HEK293 (cell line): ENCODE measurements around the gene AGO3.

ENCODE experiments used
- CTCF ChIA-PET: fragments of 350-600 bp; formaldehyde crosslinking; extraction: SDS; loops from one replicate; lab custom pipeline; 2021; ENCODE audit warnings: antibody characterized with exemption; lab: Yijun Ruan, JAX
- POLR2A ChIA-PET: fragments of 300-600 bp; formaldehyde crosslinking; extraction: SDS; loops from one replicate; lab custom pipeline; 2020; ENCODE audit warnings: antibody characterized with exemption, inconsistent platforms; lab: Yijun Ruan, JAX
- H3K27ac ChIP-seq: fragments of 200-500 bp; sonication (Bioruptor generic); 2 replicates; pipeline ENCODE4 v1.5.1; 2014; ENCODE audit warnings: low read depth, low read length, control low read depth, inconsistent platforms; ENCODE audit errors: extremely low read depth
- H3K36me3 ChIP-seq, 2 experiments: fragments of 200-500 bp in 1 of 2; sonication (Bioruptor generic) in 1 of 2; 1 replicate in 1 of 2; 2 replicates in 1 of 2; pipeline ENCODE4 v1.5.1; 2014 to 2017; ENCODE audit warnings: inconsistent platforms in 2 of 2, low read length in 2 of 2; ENCODE audit not compliant: control insufficient read depth in 2 of 2, insufficient read depth in 1 of 2
- H3K4me1 ChIP-seq: fragments of 200-500 bp; sonication (Bioruptor generic); 2 replicates; pipeline ENCODE4 v1.5.1; 2014; ENCODE audit warnings: mild to moderate bottlenecking, low read length, inconsistent platforms; ENCODE audit not compliant: control insufficient read depth, insufficient read depth
- H3K4me3 ChIP-seq: 2 replicates; pipeline ENCODE4 v1.5.1; 2011; ENCODE audit warnings: low read depth, mild to moderate bottlenecking, control low read depth, low read length, moderate library complexity
- H3K9me3 ChIP-seq: fragments of 200-500 bp; sonication (Bioruptor generic); 2 replicates; pipeline ENCODE4 v1.5.1; 2014; ENCODE audit warnings: low read depth, low read length, inconsistent platforms; ENCODE audit not compliant: control insufficient read depth, insufficient read depth
- FEZF1 ChIP-seq: fragments of 450-650 bp; formaldehyde crosslinking; IDR thresholded peaks from 2 replicates; pipeline ENCODE4 v1.5.1; 2016; ENCODE audit warnings: missing biosample characterization, missing genetic modification characterization
- GLI4 ChIP-seq: fragments of 450-650 bp; formaldehyde crosslinking; IDR thresholded peaks from 2 replicates; pipeline ENCODE4 v1.5.1; 2016; ENCODE audit warnings: missing biosample characterization, missing genetic modification characterization
- ZBTB17 ChIP-seq: fragments of 450-650 bp; formaldehyde crosslinking; IDR thresholded peaks from 2 replicates; pipeline ENCODE4 v1.5.1; 2016; ENCODE audit warnings: missing biosample characterization, missing genetic modification characterization
- ZFP41 ChIP-seq: fragments of 450-650 bp; formaldehyde crosslinking; IDR thresholded peaks from 2 replicates; pipeline ENCODE4 v1.5.1; 2016; ENCODE audit warnings: missing biosample characterization, missing genetic modification characterization, borderline replicate concordance
- ZFP69B ChIP-seq: fragments of 450-650 bp; formaldehyde crosslinking; IDR thresholded peaks from 2 replicates; pipeline ENCODE4 v1.5.1; 2016; ENCODE audit warnings: missing biosample characterization, missing genetic modification characterization
- ZNF114 ChIP-seq: fragments of 450-650 bp; formaldehyde crosslinking; IDR thresholded peaks from 2 replicates; pipeline ENCODE4 v1.5.0; 2017; ENCODE audit warnings: missing biosample characterization, missing genetic modification characterization
- ZNF121 ChIP-seq: fragments of 450-650 bp; formaldehyde crosslinking; IDR thresholded peaks from 2 replicates; pipeline ENCODE4 v1.5.1; 2016; ENCODE audit warnings: missing biosample characterization, missing genetic modification characterization
- ZNF138 ChIP-seq: fragments of 450-650 bp; formaldehyde crosslinking; IDR thresholded peaks from 2 replicates; pipeline ENCODE4 v1.5.1; 2016; ENCODE audit warnings: missing biosample characterization, missing genetic modification characterization, borderline replicate concordance
- ZNF146 ChIP-seq: fragments of 450-650 bp; formaldehyde crosslinking; IDR thresholded peaks from 2 replicates; pipeline ENCODE4 v1.5.1; 2016; ENCODE audit warnings: missing biosample characterization, missing genetic modification characterization
- ZNF350 ChIP-seq: fragments of 450-650 bp; formaldehyde crosslinking; IDR thresholded peaks from 2 replicates; pipeline ENCODE4 v1.5.0; 2017; ENCODE audit warnings: missing biosample characterization, mild to moderate bottlenecking, missing genetic modification characterization
- ZNF37A ChIP-seq: fragments of 450-650 bp; IDR thresholded peaks from 2 replicates; pipeline ENCODE4 v1.5.1; 2018; ENCODE audit warnings: missing biosample characterization, missing genetic modification characterization
- ZNF623 ChIP-seq: fragments of 450-650 bp; formaldehyde crosslinking; IDR thresholded peaks from 2 replicates; pipeline ENCODE4 v1.5.1; 2016; ENCODE audit warnings: missing biosample characterization, missing genetic modification characterization
- ZNF677 ChIP-seq: fragments of 450-650 bp; IDR thresholded peaks from 2 replicates; pipeline ENCODE4 v1.5.0; 2018; ENCODE audit warnings: missing biosample characterization, mild to moderate bottlenecking, missing genetic modification characterization, moderate library complexity
- TF ChIP-seq, protein P1 (sequence below): fragments of 450-650 bp; formaldehyde crosslinking; IDR thresholded peaks from 2 replicates; pipeline ENCODE4 v1.5.1; 2017; ENCODE audit warnings: missing biosample characterization, missing genetic modification characterization
- TF ChIP-seq, protein P2 (sequence below): fragments of 450-650 bp; formaldehyde crosslinking; IDR thresholded peaks from 2 replicates; pipeline ENCODE4 v1.5.1; 2016; ENCODE audit warnings: missing biosample characterization, missing genetic modification characterization, borderline replicate concordance
- TF ChIP-seq, protein P3 (sequence below): fragments of 450-650 bp; formaldehyde crosslinking; IDR thresholded peaks from 2 replicates; pipeline ENCODE4 v1.5.1; 2017; ENCODE audit warnings: missing biosample characterization, mild to moderate bottlenecking, missing genetic modification characterization, moderate library complexity
- TF ChIP-seq, protein P4 (sequence below): fragments of 450-650 bp; formaldehyde crosslinking; IDR thresholded peaks from 2 replicates; pipeline ENCODE4 v1.5.1; 2016; ENCODE audit warnings: missing biosample characterization, missing genetic modification characterization, low read depth

The AGO3 gene

DNA sequence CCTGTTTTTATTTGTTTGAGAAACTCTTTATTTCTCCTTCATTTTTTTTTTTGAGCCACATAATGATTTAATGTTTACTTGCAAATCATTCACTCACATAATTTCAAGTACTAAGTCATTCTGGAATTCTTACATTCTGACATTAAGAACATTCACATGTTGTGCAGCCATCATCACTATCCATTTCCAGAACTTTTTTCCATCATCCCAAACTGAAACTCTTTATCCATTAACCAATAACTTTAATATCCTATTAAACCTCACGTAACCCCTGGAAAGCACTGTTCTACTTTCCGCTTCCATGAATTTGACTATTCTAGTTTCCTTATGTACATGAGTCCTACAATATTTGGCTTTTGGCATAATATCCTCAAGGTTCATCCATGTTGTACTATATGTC is 100.5 kb downstream of the AGO3 start:
- ChIA-PET POLR2A (no interaction called here), CTCF (interaction anchor here (0.6 kb wide), 1 partner anchor 300 kb away, joined by 3 read pairs; no protein-coding TSS in a partner anchor)
- no peak for TF ChIP-seq ZNF350 (tag by site-specific recombination)
- TF ChIP-seq, protein P1, sequence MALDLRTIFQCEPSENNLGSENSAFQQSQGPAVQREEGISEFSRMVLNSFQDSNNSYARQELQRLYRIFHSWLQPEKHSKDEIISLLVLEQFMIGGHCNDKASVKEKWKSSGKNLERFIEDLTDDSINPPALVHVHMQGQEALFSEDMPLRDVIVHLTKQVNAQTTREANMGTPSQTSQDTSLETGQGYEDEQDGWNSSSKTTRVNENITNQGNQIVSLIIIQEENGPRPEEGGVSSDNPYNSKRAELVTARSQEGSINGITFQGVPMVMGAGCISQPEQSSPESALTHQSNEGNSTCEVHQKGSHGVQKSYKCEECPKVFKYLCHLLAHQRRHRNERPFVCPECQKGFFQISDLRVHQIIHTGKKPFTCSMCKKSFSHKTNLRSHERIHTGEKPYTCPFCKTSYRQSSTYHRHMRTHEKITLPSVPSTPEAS, result no peak
- TF ChIP-seq ZNF146 (tag by site-specific recombination), result peak; percentile 56
- no peak for TF ChIP-seq ZNF677 (tag by site-specific recombination)
- no peak for TF ChIP-seq ZFP69B (tag by site-specific recombination)
- no peak for TF ChIP-seq ZNF114
- TF ChIP-seq ZNF37A, result no peak
- TF ChIP-seq ZFP41 (tag by site-specific recombination), result no peak
- TF ChIP-seq, protein P2, sequence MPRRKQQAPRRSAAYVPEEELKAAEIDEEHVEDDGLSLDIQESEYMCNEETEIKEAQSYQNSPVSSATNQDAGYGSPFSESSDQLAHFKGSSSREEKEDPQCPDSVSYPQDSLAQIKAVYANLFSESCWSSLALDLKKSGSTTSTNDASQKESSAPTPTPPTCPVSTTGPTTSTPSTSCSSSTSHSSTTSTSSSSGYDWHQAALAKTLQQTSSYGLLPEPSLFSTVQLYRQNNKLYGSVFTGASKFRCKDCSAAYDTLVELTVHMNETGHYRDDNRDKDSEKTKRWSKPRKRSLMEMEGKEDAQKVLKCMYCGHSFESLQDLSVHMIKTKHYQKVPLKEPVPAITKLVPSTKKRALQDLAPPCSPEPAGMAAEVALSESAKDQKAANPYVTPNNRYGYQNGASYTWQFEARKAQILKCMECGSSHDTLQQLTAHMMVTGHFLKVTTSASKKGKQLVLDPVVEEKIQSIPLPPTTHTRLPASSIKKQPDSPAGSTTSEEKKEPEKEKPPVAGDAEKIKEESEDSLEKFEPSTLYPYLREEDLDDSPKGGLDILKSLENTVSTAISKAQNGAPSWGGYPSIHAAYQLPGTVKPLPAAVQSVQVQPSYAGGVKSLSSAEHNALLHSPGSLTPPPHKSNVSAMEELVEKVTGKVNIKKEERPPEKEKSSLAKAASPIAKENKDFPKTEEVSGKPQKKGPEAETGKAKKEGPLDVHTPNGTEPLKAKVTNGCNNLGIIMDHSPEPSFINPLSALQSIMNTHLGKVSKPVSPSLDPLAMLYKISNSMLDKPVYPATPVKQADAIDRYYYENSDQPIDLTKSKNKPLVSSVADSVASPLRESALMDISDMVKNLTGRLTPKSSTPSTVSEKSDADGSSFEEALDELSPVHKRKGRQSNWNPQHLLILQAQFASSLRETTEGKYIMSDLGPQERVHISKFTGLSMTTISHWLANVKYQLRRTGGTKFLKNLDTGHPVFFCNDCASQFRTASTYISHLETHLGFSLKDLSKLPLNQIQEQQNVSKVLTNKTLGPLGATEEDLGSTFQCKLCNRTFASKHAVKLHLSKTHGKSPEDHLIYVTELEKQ (tag by site-specific recombination), result no peak
- Histone ChIP-seq H3K36me3 (peaks cover 20 to 40% of the 10 kb centered on the region in 2 experiments), H3K27ac (no peak overlapping the region), H3K4me3 (no peak overlapping the region), H3K4me1 (no peaks in the 10 kb centered on the region), H3K9me3 (no peaks in the 10 kb centered on the region)

DNA sequence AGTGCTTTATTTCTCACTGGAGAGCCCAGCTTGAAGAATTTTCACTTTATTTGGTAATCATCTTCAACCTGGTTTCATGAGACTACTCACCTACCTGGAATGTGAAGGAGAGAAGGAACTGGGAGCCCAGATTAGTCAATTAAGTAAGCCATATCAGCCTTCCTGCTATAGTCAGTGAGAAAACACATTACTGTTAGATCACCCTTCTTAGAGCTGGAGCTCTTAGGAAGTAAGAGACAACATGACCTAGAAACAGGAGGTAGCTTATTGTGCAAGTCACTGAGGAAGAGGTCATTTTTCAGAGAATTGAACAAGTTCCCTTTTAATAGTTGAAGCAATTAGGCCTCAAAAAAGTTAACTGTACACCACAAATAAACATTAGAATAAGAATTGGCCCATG is 103.8 kb downstream of the AGO3 start:
- CTCF ChIA-PET, result no interaction called here
- Histone ChIP-seq H3K36me3 (peaks cover 23 to 28% of the 10 kb centered on the region in 2 experiments), H3K4me3 (no peak overlapping the region), H3K9me3 (no peaks in the 10 kb centered on the region), H3K4me1 (no peaks in the 10 kb centered on the region), H3K27ac (no peak overlapping the region)
- TF ChIP-seq ZNF138 (tag by site-specific recombination) (no peak), ZNF623 (no peak), GLI4 (no peak), ZBTB17 (tag by site-specific recombination) (0 out of 2 replicates have a peak, but pooled peaks have one; percentile 22)
- TF ChIP-seq, protein P3, sequence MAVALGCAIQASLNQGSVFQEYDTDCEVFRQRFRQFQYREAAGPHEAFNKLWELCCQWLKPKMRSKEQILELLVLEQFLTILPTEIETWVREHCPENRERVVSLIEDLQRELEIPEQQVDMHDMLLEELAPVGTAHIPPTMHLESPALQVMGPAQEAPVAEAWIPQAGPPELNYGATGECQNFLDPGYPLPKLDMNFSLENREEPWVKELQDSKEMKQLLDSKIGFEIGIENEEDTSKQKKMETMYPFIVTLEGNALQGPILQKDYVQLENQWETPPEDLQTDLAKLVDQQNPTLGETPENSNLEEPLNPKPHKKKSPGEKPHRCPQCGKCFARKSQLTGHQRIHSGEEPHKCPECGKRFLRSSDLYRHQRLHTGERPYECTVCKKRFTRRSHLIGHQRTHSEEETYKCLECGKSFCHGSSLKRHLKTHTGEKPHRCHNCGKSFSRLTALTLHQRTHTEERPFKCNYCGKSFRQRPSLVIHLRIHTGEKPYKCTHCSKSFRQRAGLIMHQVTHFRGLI (tag by site-specific recombination), result no peak
- POLR2A ChIA-PET, result no interaction called here

DNA sequence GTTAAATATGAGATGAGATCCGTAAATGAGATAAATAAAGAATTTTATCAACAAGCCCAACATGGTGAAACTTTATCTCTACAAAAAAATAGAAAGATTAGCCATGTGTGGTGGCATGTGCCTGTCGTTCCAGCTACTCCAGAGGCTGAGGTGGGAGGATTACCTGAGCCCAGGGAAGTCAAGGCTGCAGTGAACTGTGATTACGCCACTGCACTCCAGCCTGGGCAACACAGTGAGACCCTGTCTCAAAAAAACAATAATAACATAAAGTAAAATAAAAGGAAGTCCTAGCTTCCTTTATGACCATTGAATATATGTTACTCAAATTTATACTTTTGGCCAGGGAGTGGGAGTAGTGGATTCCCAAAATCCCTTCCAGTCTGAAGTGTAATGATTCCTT is 104.2 kb downstream of the AGO3 start:
- Histone ChIP-seq H3K4me1 (no peaks in the 10 kb centered on the region), H3K4me3 (no peak overlapping the region), H3K27ac (no peak overlapping the region), H3K36me3 (peaks cover 26 to 32% of the 10 kb centered on the region in 2 experiments), H3K9me3 (no peaks in the 10 kb centered on the region)
- ChIA-PET CTCF (no interaction called here), POLR2A (no interaction called here)
- TF ChIP-seq, protein P4, sequence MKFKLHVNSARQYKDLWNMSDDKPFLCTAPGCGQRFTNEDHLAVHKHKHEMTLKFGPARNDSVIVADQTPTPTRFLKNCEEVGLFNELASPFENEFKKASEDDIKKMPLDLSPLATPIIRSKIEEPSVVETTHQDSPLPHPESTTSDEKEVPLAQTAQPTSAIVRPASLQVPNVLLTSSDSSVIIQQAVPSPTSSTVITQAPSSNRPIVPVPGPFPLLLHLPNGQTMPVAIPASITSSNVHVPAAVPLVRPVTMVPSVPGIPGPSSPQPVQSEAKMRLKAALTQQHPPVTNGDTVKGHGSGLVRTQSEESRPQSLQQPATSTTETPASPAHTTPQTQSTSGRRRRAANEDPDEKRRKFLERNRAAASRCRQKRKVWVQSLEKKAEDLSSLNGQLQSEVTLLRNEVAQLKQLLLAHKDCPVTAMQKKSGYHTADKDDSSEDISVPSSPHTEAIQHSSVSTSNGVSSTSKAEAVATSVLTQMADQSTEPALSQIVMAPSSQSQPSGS, result no peak
- TF ChIP-seq ZNF121 (tag by site-specific recombination), result 0 out of 2 replicates have a peak, but pooled peaks have one; percentile 40
- TF ChIP-seq FEZF1, result no peak
